Left renal pelvis (tissue), 4 donors: Measurements from ENCODE around the gene CD68. TPM values are rescaled to one million over a fixed set of nuclear protein-coding genes. Genes with fewer than 3 reads are reported as not detected.
"Not testable (repeated sequence)": the region's sequence is repeated elsewhere in the genome, so short reads cannot be mapped to it uniquely, and the experiment has no call there.

Experiments
- DNase-seq, 4 donors: peaks; one replicate each; pipeline ENCODE4 v3.0.0-alpha.2; 2013; ENCODE audit warnings: low read depth in 4 of 4, low spot score in 3 of 4
- polyA plus RNA-seq, 4 donors: library from polyadenylated mRNA; unstranded; fragments of 120-200 nt; gene quantifications; one replicate each; pipeline ENCODE4 v1.2.1, GENCODE V29; 2013; ENCODE audit not compliant: insufficient read length in 4 of 4

CD68 gene
- polyA plus RNA-seq, 4 donors: 32.3 to 70.7 (median 54.9) TPM

DNA sequence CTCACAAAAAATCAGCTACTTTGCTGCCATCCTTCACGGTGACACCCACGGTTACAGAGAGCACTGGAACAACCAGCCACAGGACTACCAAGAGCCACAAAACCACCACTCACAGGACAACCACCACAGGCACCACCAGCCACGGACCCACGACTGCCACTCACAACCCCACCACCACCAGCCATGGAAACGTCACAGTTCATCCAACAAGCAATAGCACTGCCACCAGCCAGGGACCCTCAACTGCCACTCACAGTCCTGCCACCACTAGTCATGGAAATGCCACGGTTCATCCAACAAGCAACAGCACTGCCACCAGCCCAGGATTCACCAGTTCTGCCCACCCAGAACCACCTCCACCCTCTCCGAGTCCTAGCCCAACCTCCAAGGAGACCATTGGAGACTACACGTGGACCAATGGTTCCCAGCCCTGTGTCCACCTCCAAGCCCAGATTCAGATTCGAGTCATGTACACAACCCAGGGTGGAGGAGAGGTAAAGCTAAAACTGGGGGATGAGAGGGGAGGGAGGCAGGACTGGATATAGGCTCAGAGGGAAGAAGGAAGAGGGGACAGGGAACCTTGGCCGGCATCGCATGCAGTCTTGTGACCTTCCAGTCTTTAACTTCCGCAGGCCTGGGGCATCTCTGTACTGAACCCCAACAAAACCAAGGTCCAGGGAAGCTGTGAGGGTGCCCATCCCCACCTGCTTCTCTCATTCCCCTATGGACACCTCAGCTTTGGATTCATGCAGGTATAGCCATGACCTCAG lies 581 bp downstream of the CD68 start:
- DNase-seq: no peak

DNA sequence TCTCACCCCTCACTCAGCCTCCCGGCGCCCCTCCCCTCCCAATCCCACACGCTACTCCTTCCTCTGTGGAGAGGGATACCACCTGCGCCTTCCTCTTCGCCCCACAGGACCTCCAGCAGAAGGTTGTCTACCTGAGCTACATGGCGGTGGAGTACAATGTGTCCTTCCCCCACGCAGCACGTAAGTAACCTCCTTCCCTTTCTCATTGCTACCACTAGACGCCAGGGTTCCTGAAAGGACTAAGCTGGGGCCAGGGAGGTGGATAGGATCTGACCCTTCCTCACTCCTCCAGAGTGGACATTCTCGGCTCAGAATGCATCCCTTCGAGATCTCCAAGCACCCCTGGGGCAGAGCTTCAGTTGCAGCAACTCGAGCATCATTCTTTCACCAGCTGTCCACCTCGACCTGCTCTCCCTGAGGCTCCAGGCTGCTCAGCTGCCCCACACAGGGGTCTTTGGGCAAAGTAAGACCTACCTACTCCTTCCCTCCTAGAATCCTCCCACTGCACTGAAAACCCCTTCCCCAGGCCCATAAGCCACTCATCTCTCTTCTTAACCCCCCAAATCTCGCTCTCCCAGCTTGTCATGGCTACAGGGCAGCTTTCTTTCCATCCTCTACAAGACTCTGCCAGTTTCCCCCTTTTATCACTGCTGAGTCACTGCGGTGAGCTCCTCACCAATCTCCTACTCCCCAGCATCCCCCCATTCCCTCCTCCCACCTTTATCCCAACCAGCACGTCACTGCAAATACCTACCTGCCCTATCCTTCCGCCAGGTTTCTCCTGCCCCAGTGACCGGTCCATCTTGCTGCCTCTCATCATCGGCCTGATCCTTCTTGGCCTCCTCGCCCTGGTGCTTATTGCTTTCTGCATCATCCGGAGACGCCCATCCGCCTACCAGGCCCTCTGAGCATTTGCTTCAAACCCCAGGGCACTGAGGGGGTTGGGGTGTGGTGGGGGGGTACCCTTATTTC lies 1.5 kb downstream of the CD68 start:
- DNase-seq: no peak

DNA sequence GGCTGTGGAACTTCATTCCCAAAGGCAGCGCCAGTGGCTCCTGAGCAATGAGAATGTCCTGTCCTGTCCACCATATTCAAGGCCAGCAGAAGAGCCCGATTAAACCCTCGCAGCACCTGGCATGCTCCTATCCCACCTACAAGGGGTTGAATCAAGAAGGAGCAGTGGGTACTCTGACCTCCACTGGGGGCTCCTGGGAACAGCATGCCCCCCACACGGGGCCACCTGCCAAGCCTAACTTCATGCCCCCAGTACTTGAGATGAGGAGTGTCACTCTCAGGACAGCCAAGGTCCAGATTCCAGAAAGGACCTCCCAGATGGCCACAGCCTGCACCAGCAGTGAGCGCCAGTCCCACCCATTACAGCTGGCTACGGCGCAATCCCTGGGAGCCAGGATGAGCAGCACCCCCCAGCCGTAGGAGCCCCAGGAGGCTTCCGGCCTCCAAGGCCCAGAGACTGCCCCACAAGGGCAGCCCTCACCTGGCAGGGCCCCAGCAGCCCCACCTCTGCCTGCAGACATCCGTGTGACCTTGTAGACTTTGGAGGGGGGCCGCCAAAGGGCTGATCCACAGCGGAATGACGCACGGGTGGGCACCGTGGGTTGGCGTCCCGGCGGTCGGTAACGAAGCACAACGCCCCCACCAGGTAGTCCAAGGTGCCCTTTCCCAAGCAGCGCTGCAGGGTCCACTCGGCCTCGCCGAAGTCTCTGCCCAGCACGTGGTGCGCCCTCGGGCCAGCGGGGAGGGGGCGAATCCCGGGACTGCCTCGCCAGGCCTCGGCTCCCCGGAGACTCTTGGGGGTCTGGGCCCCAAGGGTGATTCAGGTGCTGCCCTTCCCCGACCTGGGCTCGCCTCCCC lies 3.2 kb downstream of the CD68 start:
- DNase-seq: no peak

DNA sequence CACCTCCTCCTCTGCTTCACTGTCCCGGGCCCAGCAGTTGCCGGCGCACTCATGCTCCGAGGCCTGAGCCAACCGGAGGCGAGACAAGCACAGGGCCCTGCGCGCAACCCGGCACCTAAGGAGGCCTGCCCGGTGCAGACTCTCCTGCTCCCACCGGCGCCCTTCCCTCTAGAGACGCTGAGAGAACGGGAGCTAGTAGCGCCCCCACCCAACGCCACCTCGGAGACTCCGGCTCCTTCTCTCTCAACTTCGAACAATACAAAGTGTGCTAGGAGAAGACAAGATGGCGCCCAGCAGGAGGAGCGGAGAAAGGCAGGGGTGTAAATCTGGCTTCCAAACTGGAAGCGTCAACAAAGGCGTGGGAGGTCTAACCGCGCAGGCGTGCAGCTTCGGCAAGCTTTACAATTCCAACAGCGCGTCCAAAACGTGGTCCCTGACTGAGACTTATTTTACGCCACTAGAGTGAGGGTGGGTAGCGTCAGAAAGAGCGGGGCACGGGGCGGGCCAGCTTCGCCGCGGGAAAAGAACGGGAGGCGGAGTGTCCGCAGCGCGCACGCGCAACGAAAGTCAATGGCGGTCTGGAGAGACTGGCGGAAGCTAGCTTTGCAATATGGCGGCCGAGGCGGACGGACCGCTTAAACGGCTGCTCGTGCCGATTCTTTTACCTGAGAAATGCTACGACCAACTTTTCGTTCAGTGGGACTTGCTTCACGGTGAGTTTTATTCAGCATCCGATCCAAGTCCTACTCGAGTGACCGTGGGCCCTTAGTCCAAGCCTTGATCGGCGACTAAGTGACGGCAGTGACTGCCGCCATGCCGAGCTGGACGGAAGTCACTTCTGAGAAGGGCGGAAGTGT lies 4.0 kb downstream of the CD68 start, which contains the start of gene MPDU1:
Gene MPDU1 (plus strand): TSS at position 600 of the 857 bp plus-strand sequence. CDS start 11 bp downstream, at position 611.
- DNase-seq: peak; percentile 94 to 97 (median 96)

DNA sequence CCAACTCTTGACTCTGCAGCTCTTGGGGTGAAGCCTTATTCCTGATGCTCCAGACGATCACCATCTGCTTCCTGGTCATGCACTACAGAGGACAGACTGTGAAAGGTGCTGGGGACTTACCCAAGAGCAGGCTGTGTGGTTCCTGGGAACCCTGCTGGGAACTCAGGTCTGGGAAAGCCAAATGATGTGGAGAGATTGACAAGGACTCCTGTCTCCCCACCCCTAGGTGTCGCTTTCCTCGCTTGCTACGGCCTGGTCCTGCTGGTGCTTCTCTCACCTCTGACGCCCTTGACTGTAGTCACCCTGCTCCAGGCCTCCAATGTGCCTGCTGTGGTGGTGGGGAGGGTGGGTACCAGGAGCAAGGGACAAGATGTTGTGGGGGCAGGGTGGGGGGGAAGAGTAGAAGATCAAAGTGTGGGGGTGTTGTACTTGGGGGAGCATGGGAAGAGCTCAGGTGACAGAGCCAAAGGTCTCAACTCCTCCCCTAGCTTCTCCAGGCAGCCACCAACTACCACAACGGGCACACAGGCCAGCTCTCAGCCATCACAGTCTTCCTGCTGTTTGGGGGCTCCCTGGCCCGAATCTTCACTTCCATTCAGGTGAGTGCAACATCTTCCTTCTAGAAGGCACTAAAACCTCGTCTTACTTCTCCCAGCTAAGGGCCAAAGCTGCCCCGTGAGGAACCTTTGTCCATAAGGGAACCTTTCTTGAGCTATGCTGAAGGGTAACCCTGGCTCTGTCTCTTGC lies 7.4 kb downstream of the CD68 start:
- no peak for DNase-seq

DNA sequence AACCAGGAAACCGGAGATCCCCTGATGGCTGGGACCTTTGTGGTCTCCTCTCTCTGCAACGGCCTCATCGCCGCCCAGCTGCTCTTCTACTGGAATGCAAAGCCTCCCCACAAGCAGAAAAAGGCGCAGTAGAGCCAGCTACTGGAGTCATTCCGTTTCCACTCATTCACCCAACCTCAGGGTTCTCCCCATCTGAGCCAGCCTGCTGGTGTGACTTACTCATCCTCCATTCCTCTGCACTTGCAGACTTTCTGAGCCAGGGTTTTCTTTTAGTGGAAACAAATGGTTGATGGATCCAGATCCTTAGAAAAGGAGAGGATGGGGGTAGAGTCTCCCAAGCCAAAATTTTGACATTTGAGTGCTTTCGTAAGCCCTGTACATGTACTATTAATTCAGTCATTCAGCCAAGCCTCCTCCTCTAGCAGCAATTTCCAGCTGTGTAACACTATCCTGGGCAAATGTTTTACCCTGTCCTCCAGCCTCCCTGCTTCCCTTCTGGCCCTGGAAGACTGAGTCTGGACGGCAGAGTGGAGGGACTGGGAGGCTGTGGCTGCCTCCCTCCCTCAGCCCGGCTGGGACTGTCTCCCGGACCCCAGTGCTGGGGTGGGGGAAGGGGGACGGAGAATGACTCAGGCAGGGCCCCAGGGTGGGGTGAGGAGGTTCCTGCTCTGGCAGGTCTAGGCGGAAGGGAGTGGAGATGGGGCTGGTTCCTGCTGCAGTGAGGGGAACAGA lies 8.1 kb downstream of the CD68 start:
- no peak for DNase-seq

DNA sequence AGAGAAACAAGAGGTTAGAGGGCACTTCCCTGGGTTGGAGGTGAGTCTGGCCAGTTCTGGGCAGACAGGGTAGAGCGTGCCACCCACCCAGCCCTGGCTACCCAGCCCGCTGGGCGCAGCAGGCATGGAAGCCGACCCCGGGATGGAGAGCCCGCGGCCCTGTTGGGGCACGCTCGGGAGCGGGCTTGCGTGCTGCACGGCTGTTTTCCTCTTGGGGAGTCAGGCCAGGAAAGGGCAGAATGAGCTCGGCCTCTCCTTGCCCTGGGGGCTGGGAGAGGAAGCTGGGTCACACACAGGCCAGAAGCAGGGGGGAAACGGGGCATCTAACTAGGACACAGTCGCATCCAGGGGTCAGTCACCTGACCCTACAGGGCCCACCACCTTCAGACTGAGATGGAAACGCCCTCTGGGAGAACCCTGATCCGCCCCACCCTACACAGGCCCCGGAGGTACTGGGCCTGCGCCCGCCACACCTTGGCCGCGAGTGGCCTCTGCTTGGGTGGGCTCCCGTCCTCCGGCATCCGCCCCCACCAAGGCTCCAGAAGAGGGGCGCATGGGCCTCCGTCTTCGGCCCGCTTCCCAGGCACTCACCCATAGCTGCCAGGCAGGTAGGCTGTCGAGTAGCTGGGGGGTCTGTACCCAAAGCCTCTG lies 9.2 kb downstream of the CD68 start:
- DNase-seq: no peak

DNA sequence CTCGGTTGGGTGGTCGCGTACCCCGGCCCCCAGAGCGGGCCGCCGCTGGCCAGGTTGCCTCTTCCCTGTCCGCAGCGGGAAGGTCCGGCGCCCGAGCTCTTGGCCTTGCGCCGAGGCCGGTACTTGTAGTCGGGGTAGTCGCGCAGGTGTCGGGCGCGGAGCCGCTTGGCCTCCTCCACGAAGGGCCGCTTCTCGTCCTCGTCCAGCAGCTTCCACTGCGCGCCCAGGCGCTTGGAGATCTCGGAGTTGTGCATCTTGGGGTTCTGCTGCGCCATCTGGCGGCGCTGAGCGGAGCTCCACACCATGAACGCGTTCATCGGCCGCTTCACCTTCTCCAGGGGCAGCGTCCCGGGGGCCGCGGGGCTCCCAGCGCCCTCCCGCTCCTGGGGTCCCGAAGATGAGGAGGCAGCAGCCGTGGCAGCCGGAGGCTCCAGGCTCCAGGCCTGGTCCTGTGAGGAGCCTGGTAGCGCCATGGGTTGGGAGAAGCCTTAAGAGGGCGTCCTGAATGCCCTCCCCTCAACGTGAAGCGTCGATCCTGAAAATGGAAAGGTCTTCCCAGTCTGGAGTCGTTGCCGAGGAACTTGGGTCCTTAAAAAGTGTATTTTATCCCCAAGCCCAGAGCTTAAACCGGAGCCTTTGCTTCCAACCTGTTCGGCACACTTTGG lies 9.9 kb downstream of the CD68 start:
- DNase-seq: peak; percentile 71 to 77 (median 73)

DNA sequence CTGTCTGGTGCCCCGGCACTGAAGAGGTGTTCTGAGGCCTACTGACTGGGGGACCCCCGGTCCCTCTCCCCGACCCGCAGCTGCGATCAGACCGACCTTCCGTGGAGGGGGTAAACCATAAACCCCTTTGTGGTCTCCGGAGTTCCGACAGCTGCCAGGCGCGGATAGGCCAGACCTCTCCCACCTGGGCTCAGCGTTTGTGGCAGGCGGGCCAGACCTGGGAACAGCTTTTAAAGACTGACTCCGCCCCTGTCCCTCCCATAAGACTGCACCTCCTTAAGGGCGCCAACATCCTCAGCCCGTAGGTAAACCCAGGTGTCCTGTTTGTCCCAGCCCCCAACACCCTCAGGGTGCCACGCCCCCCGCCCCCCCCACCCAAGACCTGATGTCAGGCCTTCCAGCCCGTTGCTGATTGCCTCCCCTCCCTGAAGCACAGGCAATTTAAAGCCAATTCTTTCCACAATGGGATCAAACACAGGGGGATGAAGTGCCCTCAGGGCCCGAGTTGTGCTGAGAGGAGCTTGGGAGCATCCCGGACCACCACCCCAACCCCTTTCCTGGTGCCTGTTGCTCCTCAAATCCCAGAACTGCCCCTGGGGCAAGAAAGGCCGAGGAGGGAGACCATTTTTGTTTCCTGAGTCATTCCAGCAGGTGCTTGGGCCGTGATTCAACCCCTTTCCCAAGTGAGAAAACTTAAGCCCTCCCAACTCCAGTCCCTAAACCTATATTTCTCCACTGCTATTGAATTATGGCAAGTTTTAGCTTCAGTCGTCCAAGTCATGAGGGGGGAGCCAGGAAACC lies 10.7 kb downstream of the CD68 start, which contains the start of gene SOX15:
Gene SOX15 (minus strand): TSS at position 204 of the 801 bp plus-strand sequence. CDS start 418 bp downstream, outside the sequence.
- DNase-seq: no peak

DNA sequence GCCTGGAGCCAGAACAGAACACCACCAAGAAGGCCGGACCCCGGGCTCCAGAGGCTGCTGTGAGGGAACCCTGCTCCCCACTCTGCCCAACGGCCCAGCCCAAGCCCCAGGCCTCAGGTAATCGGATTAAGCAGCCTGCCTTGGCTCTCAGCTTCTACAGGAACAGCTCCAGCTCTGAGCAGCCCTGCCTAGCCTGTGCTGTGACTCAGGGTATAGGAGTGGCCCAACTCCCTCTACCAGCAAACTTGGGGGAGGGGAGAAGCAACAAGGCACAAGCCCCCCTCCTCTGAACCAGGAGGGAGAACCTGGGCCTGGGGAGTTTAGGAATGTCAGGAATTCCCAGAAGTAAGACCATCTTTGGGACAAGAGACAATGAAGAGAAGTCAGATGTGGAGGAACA lies 11.3 kb downstream of the CD68 start:
- no peak for DNase-seq

DNA sequence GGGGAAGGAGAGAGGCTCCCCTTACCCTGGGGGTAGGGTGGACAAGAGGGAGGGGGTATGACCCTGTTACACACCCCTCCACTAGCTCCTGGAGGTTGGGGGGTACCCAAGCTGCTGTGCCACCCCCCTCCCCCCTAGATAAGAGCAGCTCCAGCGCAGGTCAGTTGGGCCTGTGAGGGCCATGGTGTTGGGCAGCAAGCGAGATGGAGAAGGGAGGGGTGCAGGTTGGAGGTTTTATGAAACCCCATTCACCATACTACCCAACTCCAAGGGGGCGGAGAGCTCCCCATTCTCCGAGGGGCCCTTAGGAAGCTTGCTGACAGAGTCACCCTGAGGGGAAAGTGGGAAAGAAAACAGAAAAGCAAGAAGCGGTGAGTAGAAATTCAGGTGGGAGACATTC lies 12.2 kb downstream of the CD68 start:
- no peak for DNase-seq

DNA sequence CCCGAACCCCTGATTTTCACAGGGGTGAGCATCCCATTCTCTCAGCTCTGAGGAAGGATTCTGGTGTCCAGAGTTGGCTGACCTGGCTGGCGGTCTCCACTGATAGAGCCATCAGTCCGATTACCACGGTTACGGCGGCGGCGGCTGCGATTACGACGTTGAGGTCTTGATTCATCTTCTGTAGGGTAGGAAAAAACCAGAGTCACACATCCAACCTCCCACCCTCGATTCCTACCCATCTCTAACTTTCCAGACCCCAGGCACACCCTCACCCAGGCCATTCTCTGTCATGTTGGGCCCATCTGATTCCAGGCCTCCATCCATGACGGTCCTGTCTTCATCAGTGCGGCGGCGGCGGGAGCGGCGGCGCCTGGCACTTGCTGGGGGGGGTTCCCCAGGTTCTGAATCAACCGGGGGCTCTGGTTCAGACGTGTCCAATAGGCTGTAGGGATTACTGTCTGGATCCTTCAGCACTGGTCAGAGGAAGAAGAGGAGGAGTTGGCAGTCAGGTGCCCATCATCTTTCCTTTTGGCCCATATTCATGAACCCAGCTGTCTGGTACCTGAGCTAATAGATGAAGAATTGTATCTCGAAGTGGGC lies 13.1 kb downstream of the CD68 start:
- no peak for DNase-seq

DNA sequence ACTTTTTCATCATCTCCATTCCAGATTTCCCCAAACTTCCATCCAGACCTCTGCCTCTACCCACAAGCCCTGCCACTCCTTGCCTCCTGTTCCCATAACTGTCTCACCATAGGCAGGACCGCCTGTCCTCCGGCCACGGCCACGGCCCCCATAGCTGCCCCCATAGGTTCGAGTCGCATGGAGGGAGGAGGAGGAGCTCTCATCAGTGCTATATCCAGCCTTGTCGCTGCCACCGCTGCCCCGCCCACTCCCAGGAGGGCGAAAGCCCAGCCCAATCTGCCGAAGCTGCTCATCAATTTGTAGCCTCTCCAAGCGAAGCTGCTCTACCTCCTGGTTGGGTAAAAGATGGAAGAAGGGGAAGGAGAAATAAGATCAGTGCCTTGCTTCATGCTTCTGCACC lies 13.9 kb downstream of the CD68 start:
- no peak for DNase-seq

DNA sequence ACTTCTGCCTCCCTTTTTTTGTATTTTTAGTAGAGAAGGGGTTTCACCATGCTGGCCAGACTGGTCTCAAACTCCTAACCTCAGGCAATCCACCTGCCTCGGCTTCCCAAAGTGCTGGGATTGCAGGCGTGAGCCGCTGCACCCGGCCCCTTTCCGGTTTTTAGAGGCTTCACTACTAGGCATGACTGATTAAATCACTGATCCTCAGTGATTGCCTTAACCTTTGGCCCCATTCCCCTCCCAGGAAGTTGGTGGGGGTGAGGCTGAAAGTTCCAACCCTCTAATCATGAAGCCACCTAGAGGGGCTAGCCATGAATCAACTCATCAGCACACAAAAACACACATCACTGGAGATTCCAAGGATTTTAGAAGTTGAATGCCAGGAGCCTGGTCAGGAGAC lies 18.1 kb downstream of the CD68 start:
- not testable (repeated sequence) for DNase-seq

DNA sequence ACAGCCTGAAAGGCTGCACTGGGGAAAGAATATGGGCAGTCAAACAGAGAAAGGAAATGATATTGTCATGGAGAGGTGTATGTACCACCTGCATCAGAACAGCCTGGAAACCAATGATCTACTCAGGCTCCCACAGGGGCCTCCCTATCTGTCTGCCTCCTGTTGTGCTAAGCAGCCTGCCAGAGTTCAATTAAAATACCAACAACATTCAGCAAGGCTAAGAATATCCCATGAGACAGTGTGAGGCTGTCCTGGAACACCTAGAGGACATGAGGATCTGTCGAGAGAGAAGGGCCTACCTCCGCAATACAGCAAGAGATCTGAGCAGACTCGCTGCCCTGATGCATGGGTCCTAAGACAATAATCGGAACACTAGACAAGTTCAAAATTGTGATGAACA lies 26.8 kb downstream of the CD68 start:
- DNase-seq: no peak

DNA sequence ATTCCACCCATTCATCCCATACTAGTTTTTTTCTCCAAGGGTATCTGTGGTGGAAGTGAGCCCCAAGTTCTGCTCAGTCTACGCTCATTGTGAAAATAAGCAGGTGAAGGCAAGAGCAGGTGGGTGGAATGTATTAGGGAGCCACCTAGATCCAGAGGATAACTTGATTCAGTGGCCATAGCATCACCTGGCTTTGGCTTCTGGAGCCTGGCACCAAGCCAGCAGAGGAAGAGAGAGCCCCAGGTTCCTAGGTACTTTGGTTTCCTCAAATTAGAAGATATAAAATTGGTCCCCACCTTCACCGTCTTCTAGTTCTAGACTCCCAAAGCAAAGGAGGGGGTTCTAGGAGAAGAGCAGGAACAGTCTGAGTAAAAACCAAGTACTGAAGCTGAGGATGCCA lies 31.2 kb downstream of the CD68 start:
- DNase-seq: no peak
